IMR-90 (cell line): ENCODE data around the gene C1QL4. TPM values are rescaled to one million over a fixed set of nuclear protein-coding genes. Genes with fewer than 3 reads are reported as not detected.

Source experiments
- ATAC-seq: fragments of 200-7000 bp; cut with Tn5 transposase; 2 replicates; pipeline ENCODE4 v1.9.1; 2020; ENCODE audit warnings: low read depth, mild to moderate bottlenecking, moderate library complexity
- BruUV-seq: library from RNA; stranded (reverse); fragments of 400-500 nt; replicated peaks from 2 replicates; lab custom pipeline; 2021; lab: Mats Ljungman, UMichigan
- CTCF ChIA-PET: fragments of 300-600 bp; formaldehyde crosslinking; extraction: SDS; loops from one replicate; lab custom pipeline; 2021; ENCODE audit warnings: antibody characterized with exemption; lab: Yijun Ruan, JAX
- POLR2A ChIA-PET: fragments of 300-600 bp; sonication (Branson Sonifier 250); formaldehyde crosslinking; loops from one replicate; lab custom pipeline; 2022; ENCODE audit warnings: antibody characterized with exemption; ENCODE audit not compliant: unreplicated experiment; lab: Charles Lee
- DNase-seq: peaks from one replicate; pipeline ENCODE4 v3.0.0; 2013
- H2AFZ ChIP-seq: replicated peaks from 2 replicates; pipeline ENCODE3; 2013; ENCODE audit warnings: low read length, mild to moderate bottlenecking; ENCODE audit not compliant: poor library complexity
- H2AK5ac ChIP-seq: 2 replicates; pipeline ENCODE4 v1.6.1; 2013; ENCODE audit warnings: low read depth, low read length, inconsistent platforms
- H2AK9ac ChIP-seq: replicated peaks from 2 replicates; pipeline ENCODE3; 2013; ENCODE audit warnings: mild to moderate bottlenecking, low read depth, low read length, moderate library complexity; ENCODE audit not compliant: poor library complexity
- H2BK120ac ChIP-seq: 2 replicates; pipeline ENCODE4 v1.6.1; 2013; ENCODE audit warnings: low read depth, low read length, inconsistent platforms
- H2BK15ac ChIP-seq: 3 replicates; pipeline ENCODE4 v1.6.1; 2013; ENCODE audit warnings: low read depth, low read length, inconsistent platforms
- H2BK20ac ChIP-seq: 2 replicates; pipeline ENCODE4 v1.6.1; 2013; ENCODE audit warnings: low read depth, mild to moderate bottlenecking, inconsistent platforms, low read length, moderate library complexity
- H2BK5ac ChIP-seq: 2 replicates; pipeline ENCODE4 v1.6.1; 2013; ENCODE audit warnings: mild to moderate bottlenecking, low read depth, low read length, inconsistent platforms; ENCODE audit not compliant: poor library complexity, severe bottlenecking
- H3K14ac ChIP-seq: replicated peaks from 2 replicates; pipeline ENCODE4 v1.6.1; 2013; ENCODE audit warnings: low read depth, low read length, inconsistent platforms
- H3K18ac ChIP-seq: 2 replicates; pipeline ENCODE4 v1.6.1; 2013; ENCODE audit warnings: low read depth, low read length, control low read depth
- H3K23ac ChIP-seq: 2 replicates; pipeline ENCODE4 v1.6.1; 2013; ENCODE audit warnings: low read depth, low read length, inconsistent platforms
- H3K27ac ChIP-seq: 2 replicates; pipeline ENCODE4 v1.5.1; 2013; ENCODE audit warnings: mild to moderate bottlenecking, control low read depth, low read length; ENCODE audit not compliant: insufficient read depth
- H3K27me3 ChIP-seq: 2 replicates; pipeline ENCODE4 v1.6.1; 2013; ENCODE audit warnings: low read length; ENCODE audit not compliant: control insufficient read depth, insufficient read depth
- H3K36me3 ChIP-seq: 2 replicates; pipeline ENCODE4 v1.6.1; 2013; ENCODE audit warnings: low read length, mixed read lengths; ENCODE audit not compliant: control insufficient read depth, insufficient read depth
- H3K4ac ChIP-seq: 2 replicates; pipeline ENCODE4 v1.6.1; 2013; ENCODE audit warnings: low read depth, low read length, inconsistent platforms
- H3K4me1 ChIP-seq: 2 replicates; pipeline ENCODE4 v1.6.1; 2013; ENCODE audit warnings: low read length, mixed read lengths; ENCODE audit not compliant: control insufficient read depth, insufficient read depth
- H3K4me2 ChIP-seq: 2 replicates; pipeline ENCODE4 v1.6.1; 2013; ENCODE audit warnings: low read depth, mild to moderate bottlenecking, control low read depth, low read length, moderate library complexity
- H3K4me3 ChIP-seq: 2 replicates; pipeline ENCODE4 v1.5.1; 2013; ENCODE audit warnings: low read depth, mild to moderate bottlenecking, control low read depth, low read length, moderate library complexity; ENCODE audit not compliant: insufficient read depth
- H3K56ac ChIP-seq: 2 replicates; pipeline ENCODE4 v1.6.1; 2013; ENCODE audit warnings: low read length, inconsistent platforms; ENCODE audit not compliant: insufficient read depth; ENCODE audit errors: extremely low read depth
- H3K79me1 ChIP-seq, 2 experiments: 2 replicates each; pipeline ENCODE4 v1.6.1; 2013; ENCODE audit warnings: low read length in 2 of 2, inconsistent platforms in 1 of 2, low read depth in 1 of 2
- H3K9ac ChIP-seq: 2 replicates; pipeline ENCODE4 v1.6.1; 2013; ENCODE audit warnings: low read depth, low read length, control low read depth
- H3K9me1 ChIP-seq: 2 replicates; pipeline ENCODE4 v1.6.1; 2013; ENCODE audit warnings: low read length, inconsistent platforms; ENCODE audit not compliant: insufficient read depth
- H3K9me3 ChIP-seq: 2 replicates; pipeline ENCODE4 v1.6.1; 2013; ENCODE audit warnings: low read length; ENCODE audit not compliant: control insufficient read depth, insufficient read depth
- H4K20me1 ChIP-seq: 2 replicates; pipeline ENCODE4 v1.6.1; 2013; ENCODE audit warnings: low read length, inconsistent platforms; ENCODE audit not compliant: insufficient read depth
- H4K5ac ChIP-seq: 2 replicates; pipeline ENCODE4 v1.6.1; 2013; ENCODE audit warnings: mild to moderate bottlenecking, low read depth, low read length, control low read depth
- H4K8ac ChIP-seq, 2 experiments: 2 replicates each; pipeline ENCODE4 v1.6.1; 2013; ENCODE audit warnings: low read depth in 2 of 2, low read length in 2 of 2, control low read depth in 1 of 2, inconsistent platforms in 1 of 2
- H4K91ac ChIP-seq: 2 replicates; pipeline ENCODE4 v1.6.1; 2013; ENCODE audit warnings: low read depth, low read length, inconsistent platforms; ENCODE audit not compliant: insufficient read depth
- CEBPB ChIP-seq: IDR thresholded peaks from 2 replicates; pipeline ENCODE4 v1.6.1; 2012; ENCODE audit warnings: low read depth, low read length, improper control_type of control experiment
- CTCF ChIP-seq: conservative IDR thresholded peaks from 2 replicates; pipeline ENCODE4 v1.5.1; 2012; ENCODE audit warnings: mild to moderate bottlenecking, low read depth, low read length, improper control_type of control experiment
- MAFK ChIP-seq: IDR thresholded peaks from 2 replicates; pipeline ENCODE4 v1.6.1; 2012; ENCODE audit warnings: low read depth, low read length, improper control_type of control experiment
- POLR2A ChIP-seq: IDR thresholded peaks from 2 replicates; pipeline ENCODE4 v1.6.1; 2012; ENCODE audit warnings: mild to moderate bottlenecking, low read depth, low read length
- RAD21 ChIP-seq: IDR thresholded peaks from 2 replicates; pipeline ENCODE4 v1.6.1; 2012; ENCODE audit warnings: low read length, improper control_type of control experiment
- RFX5 ChIP-seq: IDR thresholded peaks from 2 replicates; pipeline ENCODE4 v1.8.0; 2012; ENCODE audit warnings: low read depth, mild to moderate bottlenecking, low read length, moderate library complexity
- WGBS, 2 experiments: methylation state at CpG; one replicate each; pipeline versions ENCODE4 v1.1.5 to v1.1.7; 2013; ENCODE audit warnings: missing lambda C conversion rate in 2 of 2; ENCODE audit not compliant: insufficient read length in 1 of 2; ENCODE audit errors: extremely low coverage in 2 of 2; 5-methylcytosine and 5-hydroxymethylcytosine counted together
- dilution Hi-C: fragments of 300-500 bp; cut with HindIII; formaldehyde crosslinking; loops from one replicate; pipeline ENCODE4 v1.14.3; 2018; ENCODE audit warnings: low sequenced_read_pairs; ENCODE audit not compliant: unreplicated experiment
- in situ Hi-C: fragments of 300-500 bp; cut with MboI; formaldehyde crosslinking; loops from 3 replicates; pipeline ENCODE4 v1.14.3; 2019; ENCODE audit warnings: low sequenced_read_pairs, inconsistent platforms, mixed read lengths
- intact Hi-C: fragments of 100-400 bp; cut with micrococcal nuclease; formaldehyde crosslinking; loops from 2 replicates; pipeline ENCODE4 v1.10.0; 2022
- polyA plus RNA-seq, 3 experiments: library from polyadenylated mRNA; depleted of rRNA; stranded (reverse); fragments of >200 nt; gene quantifications; 2 replicates each; pipeline ENCODE4 v1.2.3, GENCODE V29; 2012; ENCODE audit warnings: low replicate concordance in 1 of 3
- total RNA-seq: library from RNA; depleted of rRNA; stranded (reverse); fragments of >200 nt; gene quantifications from 2 replicates; pipeline ENCODE4 v1.2.3, GENCODE V29; 2012

Gene C1QL4
- total and polyA plus RNA-seq, 2 of the 4 experiments (the other 2 are of a cell fraction): 0.18 to 0.46 TPM

- Histone ChIP-seq H4K91ac (no peak overlapping the region), H2BK20ac (no peak overlapping the region), H4K5ac (no peak overlapping the region), H3K4me2 (no peak overlapping the region), H3K9ac (no peak overlapping the region), H3K56ac (no peak overlapping the region), H3K9me1 (no peaks in the 10 kb centered on the region), H3K4ac (no peak overlapping the region), H3K23ac (no peak overlapping the region), H3K4me3 (no peak overlapping the region), H3K9me3 (no peaks in the 10 kb centered on the region), H2BK15ac (no peak overlapping the region), H2BK120ac (no peak overlapping the region), H3K36me3 (0 out of 2 replicates have a peak, but pooled peaks cover 1% of the 10 kb centered on the region), H3K18ac (no peak overlapping the region), H3K79me1 (no peaks in the 10 kb centered on the region), H4K20me1 (no peaks in the 10 kb centered on the region), H3K14ac (no peak overlapping the region), H2BK5ac (no peak overlapping the region), H2AFZ (peak overlapping the region; percentile 8), H2AK9ac (no peak overlapping the region), H3K4me1 (no peaks in the 10 kb centered on the region), H4K8ac (no peak overlapping the region), H3K27me3 (peaks cover 51% of the 10 kb centered on the region), H3K27ac (no peak overlapping the region), H2AK5ac (no peak overlapping the region)
- TF ChIP-seq CTCF: no peak
- TF ChIP-seq MAFK: no peak
- no peak for TF ChIP-seq RAD21
- TF ChIP-seq CEBPB: no peak
- TF ChIP-seq RFX5: no peak
- no peak for TF ChIP-seq POLR2A
- no peak for DNase-seq
- in situ Hi-C loops (no loop called here), dilution Hi-C loops (no loop called here), intact Hi-C loops (no loop called here)
- POLR2A ChIA-PET: no interaction called here
- ATAC-seq: no peak
- WGBS, 2 experiments: 60% methylated on average over 1 of the region's 12 CpGs; no CpG with 5 or more reads in 1 of the 2 experiments
- CTCF ChIA-PET: interaction anchor here (1.2 kb wide), 1 partner anchor 23 kb away, joined by 4 read pairs; no protein-coding TSS in a partner anchor
- no TSS peak for BruUV-seq
These were observed 2.3 kb downstream of the C1QL4 start for GRCh38 chr12:49334681-49335080.
